Measurements from ENCODE around the gene EXOG.

EXOG gene

DNA sequence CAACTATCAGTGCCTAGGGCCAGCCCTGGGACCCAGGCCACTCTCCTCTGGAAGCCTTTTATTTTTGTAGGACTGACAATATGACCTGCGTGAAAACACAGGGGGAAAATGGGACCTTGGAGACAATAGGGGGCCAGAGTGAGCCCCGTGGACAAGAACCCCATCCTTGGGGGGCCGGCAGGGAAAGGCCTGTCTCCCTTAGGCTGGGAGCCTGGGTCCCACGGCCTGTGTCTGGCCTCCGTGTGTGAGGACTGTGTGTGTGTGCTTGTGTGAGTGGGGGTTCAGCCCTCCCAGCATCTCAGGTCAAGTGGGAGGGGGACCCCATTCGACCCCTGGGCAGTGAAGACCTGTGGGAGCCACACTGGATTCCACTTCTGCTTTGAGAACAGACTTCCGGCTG, 53.3 kb downstream of the EXOG start:
- DNase-seq = no peak

DNA sequence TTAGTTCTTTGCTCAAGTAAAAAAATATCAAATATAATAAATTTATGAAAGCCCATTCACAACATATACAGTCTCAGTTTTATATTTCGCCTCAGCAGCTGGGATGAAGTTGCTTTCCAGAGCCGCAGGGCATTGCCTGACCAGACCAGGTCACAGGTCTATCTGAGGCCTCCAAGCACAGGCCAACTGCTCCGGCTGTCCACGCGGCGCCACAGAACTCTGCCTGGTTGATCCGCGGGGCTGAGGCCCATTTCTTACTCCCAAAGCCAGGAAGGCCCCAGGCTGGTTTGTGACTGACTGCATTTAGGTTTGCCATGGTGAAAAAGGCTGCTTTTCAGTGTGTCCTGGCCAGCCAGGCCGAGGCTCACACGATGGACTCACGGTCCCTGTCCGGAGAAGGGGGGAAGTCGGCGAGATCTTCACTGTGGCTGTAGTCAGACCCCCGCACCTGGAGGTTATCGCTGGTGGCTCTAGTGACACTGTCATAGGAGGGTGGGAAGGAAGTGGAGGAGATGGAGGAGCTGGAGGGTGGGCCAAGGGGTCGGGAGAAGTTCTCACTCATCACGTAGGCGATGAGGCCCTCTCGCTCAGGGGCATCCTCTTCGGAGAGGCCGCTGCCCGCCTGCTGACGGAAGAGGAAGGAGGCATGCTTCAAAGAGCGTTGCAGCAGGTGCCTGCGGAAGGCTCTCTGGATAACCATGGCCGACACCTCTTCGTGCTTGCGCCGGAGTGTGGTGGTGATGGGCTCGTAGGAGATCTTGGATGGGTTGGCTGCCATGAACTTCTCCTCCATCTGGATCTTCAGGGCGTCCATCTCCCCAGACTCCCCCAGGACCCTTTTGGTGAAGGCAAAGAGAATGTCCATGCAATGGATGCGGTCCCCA, 54.1 kb downstream of the EXOG start:
- no peak for DNase-seq

DNA sequence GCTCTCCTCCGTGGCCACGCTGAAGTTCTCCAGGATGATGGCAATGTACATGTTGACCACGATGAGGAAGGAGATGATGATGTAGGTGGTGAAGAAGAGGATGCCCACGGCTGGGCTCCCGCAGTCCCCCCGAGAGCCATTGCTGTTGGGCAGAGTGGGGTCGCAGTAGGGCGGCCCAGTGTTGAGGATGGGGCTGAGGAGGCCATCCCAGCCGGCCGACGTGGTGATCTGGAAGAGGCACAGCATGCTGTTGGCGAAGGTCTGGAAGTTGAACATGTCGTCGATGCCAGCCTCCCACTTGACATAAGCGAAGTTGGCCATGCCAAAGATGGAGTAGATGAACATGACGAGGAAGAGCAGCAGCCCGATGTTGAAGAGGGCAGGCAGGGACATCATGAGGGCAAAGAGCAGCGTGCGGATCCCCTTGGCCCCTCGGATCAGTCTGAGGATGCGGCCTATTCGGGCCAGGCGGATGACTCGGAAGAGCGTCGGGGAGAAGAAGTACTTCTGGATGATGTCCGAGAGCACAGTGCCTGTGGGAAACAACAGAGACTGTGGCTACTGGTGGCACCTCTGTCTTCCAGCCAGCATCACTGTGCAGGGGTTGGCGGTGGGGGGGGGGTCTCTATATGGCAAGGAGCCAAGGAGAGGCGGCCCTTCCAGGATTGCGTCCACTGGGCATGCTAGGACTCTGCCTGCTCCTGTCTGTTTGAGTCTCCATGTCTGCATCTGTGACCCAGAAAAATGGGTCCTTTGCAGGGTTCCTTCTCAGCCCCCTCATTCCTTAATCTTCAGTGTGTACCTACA, 55.1 kb downstream of the EXOG start:
- DNase-seq = no peak

DNA sequence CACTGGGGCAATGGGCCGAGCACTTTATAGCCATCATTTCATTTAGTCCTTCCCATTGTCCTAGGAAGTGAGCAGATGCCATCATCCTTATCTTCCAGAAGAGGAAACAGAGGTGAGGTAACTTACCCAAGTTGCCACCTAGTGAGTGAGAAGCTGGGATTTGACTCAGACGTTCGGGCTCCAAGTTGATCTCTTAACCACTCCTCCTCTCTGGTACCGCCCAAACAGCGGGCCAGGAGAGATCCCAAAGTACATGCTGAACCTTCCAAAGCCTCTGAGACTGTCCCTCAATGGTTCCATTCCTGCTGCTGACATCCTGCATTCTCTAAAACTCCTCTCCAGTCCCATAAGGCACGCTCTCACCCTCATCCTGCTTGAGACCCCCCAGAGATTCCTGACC, 56.2 kb downstream of the EXOG start:
- DNase-seq = no peak

DNA sequence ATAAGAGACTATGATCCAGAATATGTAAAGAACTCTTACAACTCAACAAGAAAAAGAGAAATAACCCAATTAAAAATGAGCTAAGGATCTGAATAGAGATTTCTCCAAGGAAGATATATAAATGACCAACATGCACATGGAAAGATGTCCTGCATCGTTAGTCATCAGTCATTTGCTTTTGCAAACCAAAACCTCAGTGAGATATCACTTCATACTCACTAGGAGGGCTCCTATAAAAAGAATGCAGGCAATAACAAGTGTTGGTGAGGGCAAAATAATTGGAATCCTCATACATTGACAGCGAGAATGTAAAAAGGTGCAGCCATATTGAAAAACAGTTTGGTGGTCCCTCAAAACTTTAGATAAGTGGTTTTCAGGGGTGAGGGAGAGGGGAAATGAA, 56.9 kb downstream of the EXOG start:
- DNase-seq = no peak

DNA sequence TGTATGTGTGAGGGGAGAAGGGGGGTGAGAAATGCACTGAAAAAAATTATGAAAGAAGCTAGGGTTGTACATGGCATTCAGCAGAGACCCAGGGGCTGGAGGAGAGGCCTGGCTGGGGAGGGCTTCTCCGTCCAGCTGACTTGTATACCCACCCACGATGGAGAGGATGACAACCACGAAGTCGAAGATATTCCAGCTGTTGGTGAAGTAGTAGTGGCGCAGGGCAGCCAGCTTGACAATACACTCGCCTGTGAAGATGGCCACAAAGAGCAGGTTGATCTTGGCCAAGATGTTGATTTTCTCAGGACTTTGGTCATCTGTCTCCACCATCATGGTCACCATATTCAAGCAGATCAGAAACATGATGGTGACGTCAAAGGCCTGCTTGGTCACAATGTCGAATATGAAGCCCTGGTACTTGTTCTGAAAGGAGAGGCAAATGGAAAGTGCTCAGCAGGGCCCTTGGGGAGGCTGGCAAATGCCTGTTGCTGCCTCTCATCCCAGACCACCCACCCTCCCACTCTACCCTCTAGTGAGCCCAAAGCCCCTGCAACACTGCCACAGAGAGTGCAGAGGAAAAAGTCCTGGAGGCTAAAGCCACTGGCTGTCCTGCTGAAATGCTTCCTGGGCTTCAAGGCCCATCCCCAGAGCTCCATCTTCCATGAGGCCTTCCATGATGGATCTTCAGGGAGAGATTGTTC, 58.1 kb downstream of the EXOG start:
- DNase-seq = no peak

DNA sequence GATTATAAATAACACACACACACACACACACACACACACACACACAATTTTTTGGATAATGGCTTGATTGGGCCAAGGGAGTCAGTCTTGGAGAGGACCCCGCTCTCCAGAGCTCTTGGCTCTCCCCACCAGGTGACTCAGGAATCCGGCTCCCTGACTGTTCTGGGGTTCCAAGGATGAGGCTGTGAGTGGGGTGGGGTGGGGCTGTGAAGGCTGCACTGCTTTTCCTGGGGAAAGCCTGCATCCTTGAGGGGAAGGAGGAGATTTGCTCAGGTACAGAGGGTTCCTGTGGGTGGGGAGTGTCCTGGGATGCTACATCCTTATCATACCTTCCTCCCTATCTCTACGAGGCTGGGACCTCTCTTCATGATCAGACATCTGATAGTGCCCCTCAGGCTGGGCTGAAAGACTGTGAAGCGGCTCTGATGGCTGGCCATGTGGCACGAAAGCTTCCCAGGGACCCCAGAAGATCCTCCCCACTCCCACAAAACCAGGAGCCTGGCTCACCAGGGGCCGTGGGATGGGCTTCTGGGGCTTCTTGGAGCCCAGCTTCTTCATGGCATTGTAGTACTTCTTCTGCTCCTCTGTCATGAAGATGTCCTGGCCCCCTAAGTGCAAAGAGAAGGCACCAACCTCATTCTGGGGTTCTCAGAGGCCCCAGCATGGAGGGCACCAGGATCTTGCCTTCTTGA, 59.2 kb downstream of the EXOG start:
- no peak for DNase-seq

DNA sequence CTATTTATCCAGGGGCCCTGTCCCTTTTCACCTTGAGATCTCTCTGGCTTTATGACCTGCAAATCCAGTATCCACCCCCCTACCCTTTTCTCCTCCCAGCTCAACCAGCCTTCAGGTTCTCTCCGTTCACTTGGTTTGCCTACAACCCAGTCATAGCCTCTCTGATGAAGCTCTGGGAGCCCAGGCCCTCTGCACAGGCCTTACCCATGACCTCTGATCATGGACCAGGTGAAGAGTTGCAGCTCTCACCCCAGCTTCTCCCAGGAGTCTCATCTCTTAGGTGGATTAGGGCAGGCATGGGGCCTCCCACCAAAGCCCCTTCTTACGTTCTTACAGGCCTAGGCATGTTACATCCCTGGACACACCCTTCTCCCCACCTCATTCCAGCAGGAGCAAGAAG, 59.8 kb downstream of the EXOG start:
- no peak for DNase-seq

DNA sequence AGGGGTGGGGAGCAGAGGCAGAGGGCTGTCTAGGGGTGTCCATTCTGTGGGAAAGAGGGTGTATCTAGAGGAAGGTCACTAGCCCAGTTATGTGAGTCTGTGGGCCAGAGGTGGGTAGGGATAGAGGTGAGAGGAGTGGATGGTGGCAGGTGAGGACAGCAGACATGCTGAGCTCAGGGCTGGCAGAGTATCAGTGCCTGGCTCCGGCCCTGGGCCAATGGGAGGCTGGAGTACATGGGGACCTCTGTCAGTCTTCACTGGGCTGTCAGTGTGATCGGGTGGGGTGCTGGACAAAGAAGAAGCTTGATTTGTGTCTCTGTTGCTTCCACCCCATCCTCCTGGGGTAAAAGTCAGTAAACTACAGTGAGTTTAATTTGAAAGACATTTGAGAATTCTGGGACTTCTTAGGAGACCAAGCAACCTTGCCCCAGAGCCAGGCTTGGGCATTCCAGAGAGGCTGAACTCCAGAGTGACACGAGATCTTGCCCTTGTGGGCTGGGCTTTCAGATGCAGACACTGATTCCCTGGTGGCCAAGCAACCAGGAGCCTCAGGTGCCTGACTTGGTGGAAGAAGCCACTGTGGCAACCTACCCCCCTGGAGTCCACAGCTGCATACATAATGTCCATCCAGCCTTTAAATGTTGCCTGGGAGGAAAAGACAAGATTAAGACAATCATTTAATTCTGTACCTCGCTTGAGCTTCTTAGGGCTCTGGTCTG, 60.7 kb downstream of the EXOG start:
- no peak for DNase-seq

DNA sequence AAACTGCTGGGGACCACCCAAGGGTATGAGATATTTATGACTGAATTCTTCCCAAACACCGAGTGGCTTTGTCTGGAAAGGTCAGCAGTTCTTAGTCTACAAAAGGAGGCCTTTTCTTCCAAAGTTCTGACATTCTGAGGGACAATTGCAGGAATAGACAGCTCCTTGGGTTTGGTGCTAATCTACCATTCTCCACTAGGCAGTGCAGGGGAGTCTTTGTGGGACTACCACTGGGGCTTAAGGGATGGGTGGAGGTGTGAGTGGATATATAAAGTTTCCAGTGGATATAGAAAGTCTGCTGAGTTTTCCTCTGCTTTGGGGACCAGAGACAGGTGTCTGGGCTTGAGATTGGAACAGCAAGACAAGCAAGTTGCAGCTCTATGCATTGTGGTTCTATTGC, 62.7 kb downstream of the EXOG start:
- DNase-seq = no peak

DNA sequence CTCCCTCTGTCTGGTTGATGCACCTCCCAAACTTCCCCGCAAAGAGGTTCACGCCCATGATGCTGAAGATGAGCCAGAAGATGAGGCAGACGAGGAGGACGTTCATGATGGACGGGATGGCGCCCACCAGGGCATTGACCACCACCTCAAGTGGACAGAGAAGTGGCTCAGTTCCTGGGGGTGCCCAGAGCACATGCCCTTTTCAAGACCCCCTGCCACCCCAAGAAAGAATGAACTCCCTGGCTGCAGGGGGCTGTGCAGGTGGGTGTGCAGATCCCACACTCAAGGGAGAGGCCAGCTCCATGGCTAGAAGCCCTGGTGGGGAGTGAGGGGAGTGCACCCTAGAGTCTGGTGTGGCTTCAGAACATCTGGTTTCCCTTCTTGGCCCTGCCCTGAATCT, 64.1 kb downstream of the EXOG start:
- DNase-seq = no peak

DNA sequence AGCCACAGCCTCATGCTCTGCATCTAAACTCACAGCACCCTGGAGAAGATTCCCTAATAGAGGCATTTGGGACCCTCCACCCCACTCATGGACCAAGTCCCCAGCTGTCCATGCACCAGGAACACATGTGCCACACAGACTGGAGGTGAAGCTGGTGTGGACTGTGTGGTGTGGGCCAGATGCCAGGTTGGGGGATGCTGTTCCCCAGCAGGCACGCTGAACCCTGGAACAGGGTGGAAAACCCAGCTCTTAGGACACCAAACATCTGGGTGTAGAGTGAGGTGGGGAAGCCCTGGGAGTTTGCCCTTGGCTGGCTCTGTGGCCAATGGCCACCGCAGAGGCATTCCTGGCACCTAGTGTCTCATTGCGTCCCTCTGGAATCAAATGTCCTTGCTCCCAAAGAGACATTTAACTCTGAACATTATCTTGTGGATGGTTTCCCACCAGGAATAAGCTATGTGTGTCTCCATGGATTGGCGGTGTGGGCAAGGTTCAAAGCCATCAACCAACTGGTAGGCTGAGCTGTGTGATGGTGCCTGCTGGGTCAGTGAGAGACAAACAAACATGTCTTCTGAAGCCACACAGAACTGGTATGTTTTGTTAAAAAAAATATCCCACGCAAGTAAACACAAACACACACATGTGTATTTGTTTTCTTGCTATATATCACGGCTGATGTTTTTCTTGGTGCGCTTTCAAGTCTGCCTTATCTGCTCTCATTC, 65.0 kb downstream of the EXOG start:
- DNase-seq = no peak

DNA sequence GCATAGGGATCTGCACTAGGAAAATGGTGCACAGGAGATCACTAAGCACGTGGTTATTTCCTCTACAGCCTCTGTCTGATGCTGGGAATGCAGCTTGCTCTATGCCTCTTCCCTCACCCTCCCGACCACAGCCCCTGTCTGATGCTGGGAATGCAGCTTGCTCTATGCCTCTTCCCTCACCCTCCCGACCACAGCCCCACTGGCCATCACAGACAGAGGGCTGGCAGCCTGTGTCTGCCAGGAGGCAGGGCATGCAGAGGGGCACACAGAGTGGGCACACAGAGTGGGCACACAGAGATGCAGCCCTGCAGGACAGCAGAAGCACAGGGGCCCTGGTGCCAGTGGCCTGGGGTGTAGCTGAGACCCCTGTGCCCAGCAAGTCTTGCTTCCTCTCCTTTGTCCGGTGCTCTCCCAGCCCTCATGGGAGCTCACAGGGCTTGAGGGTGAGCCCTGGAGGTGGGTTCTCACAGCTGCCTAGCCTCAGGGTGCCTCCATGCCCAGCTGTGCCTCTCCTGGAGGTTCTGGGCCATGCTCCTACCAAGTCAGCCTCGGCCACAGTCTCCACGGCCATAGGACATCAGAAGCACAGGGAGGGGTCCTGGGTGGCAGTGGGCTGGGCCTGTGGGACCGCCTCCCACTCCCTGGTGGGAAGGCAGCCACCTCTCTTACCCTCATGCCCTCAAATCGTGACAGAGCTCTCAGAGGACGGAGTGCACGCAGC, 65.8 kb downstream of the EXOG start:
- no peak for DNase-seq

DNA sequence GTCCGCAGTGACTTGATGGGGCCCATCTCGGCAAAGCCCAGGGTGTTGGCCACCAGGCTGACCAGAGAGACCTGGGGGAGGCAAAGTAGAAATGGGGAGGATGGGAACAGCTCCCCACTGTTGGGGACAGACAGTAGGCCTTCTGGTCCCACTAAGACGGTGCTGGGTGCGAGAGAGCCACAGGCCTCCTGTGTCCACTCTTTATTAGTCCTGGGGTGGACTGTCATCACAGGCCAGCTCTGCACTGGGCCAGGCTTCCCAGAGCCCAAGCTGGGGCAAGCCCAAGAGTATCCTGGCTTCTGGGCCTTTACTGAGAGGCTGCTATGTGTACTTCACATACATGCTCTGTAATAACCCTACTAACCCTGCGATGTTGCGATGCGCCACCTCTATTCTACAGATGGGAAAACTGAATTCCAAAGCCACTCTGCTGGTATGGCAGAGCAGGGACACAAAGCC, 66.4 kb downstream of the EXOG start:
- no peak for DNase-seq

DNA sequence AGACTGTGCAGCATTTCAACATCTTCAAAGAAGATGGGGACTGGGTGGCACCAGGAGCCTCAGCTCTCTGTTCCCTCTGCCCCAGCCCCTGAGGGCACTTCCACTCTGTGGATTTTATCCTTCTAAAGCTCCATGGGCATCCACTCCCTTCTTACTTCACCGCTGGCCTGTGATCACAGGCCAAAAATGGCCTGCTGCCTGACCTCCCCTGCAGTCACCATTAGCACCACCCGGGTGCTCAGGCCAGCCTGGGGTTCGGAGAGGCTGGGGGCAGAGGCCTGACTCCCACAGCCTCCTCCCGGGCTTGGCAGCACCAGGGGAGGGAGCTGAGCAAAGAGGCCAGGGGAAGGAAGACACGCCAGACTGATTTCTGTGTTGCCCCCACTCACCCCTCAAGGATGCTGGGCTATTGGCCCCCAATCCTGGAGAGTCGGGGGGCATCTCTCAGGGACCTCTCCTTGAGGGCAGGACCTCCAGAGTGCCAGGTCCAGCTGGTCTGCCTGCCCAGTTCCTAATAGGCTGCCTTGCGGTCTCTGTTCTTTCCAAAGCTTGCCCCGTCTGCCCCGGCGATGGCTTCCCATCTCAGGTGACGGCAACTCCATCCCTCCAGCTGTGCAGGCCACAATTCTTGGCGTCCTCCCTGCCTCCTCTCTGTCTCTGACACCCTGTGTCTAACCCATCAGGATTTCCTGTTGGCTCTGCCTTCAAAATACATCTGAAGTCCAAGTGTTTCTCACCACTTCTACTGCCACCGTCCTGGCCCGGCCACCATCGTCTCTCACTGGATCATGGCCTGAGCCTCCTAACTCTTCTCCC, 67.1 kb downstream of the EXOG start:
- DNase-seq = no peak

DNA sequence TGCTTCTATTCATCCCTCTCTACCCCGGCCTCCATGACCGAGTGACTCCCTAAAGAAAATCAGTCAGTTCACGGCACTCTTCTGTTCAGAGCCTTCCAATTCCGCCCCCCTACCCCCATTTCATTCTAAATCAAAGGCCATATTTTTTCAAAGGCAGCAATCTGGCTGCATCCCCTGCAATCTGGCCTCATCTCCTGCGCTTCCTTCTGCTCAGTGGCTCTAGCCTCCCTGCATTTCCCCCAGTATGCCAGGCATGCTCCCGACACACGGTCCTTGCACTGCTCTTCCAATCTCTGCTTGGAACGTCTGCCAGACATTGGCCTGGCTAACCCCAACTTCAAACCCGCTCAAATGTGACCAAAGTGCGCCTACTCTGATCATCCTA, 67.7 kb downstream of the EXOG start:
- no peak for DNase-seq

DNA sequence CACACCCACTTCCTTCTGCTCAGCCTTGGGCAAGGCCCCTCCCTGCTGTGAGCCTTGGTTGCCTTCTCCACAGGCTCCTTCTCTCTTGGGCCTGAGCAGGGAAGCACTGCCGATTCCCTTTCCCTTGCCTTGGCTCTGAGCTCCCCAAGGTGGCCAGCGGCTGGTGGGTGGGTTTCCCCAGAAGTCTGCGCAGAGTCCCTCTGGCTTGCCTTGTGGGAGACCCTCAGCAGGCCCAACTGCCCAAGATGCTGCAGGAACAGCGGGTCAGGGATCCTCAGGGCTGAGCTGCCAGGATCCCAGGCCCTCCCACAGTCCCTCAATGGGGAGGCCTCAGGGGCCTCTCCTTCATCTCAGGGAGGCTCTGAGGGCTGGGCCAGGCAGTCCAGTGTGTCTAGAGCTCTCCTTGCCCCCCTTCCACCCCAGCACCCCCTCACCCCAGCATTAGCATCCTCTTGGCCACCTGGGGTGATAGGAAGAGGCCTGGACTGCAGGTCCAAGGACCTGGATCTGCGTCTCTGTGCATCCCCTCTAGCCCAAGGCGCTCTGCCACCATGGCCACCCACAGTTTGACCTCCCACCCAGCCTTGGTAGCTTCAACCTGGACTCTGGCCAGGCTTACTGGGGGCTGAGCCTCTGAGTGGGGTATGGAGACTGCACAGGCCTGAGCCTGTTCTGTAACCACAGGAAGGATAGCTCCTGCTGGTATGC, 68.6 kb downstream of the EXOG start:
- no peak for DNase-seq

DNA sequence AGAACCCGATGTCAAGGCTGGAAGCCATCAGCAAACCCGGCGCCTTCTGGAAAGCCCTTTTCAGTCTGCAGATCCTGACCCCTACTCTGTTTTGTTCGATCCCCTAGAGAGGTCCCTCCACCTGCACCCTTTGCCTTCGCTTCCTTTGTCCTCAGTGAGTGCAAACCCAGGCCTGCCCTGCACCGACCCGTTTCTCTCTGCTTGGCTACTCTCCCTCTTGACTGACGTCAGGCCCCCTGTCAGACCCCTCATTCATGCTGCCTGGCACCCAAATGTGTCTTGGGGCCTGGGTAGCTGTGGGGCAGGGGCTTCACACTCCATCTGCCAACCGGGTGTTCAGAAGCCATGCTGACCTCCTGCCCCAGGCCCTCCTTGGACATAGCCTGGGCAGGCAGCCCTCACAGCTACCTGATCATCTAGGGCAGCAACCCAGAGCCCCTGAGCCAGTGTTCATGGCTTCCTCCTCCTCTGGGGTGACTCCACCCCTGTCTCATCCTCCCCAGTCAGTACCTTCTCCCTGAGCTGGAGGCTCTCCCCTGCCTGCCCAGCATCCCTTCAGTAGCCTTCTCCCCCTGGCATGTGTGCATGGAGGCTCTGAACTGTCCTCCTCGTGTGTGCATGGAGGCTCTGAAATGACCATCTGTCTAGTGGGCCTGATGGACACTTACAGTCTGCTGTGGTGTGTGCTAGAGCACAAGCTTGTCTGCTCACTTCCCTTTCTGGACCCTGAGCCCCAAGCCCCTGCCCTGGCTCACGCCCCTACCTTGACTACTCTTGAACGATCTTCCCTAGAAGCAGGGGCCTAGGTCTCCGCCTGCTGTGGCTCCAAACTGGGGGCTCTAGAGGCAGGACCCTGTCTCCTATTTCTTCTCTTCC, 69.4 kb downstream of the EXOG start:
- DNase-seq = no peak
